ENCODE measurements around the gene MYOCOS. TPM values are rescaled to one million over a fixed set of nuclear protein-coding genes. Genes with fewer than 3 reads are reported as not detected.

MYOCOS gene
- total RNA-seq, 1 donor from 2014 or later = not detected

- no peak overlapping the region for H3K27ac Mint-ChIP-seq
- TF ChIP-seq, protein P1, sequence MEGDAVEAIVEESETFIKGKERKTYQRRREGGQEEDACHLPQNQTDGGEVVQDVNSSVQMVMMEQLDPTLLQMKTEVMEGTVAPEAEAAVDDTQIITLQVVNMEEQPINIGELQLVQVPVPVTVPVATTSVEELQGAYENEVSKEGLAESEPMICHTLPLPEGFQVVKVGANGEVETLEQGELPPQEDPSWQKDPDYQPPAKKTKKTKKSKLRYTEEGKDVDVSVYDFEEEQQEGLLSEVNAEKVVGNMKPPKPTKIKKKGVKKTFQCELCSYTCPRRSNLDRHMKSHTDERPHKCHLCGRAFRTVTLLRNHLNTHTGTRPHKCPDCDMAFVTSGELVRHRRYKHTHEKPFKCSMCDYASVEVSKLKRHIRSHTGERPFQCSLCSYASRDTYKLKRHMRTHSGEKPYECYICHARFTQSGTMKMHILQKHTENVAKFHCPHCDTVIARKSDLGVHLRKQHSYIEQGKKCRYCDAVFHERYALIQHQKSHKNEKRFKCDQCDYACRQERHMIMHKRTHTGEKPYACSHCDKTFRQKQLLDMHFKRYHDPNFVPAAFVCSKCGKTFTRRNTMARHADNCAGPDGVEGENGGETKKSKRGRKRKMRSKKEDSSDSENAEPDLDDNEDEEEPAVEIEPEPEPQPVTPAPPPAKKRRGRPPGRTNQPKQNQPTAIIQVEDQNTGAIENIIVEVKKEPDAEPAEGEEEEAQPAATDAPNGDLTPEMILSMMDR (IDR thresholded peaks at IDR 0.05; ENCODE audit: unreplicated experiment) = no peak
- H3K27me3 Mint-ChIP-seq = no peaks in the 10 kb centered on the region
- no peaks in the 10 kb centered on the region for H3K4me1 Mint-ChIP-seq (ENCODE audit: low read depth)
- H3K36me3 Mint-ChIP-seq (ENCODE audit: insufficient read depth) = no peaks in the 10 kb centered on the region
- H3K9me3 Mint-ChIP-seq (ENCODE audit: low read depth) = no peaks in the 10 kb centered on the region
- H3K4me3 Mint-ChIP-seq (ENCODE audit: low read depth) = no peak overlapping the region
- no peak for DNase-seq (ENCODE audit: low spot score, unreplicated experiment)
Measured at GRCh38 chr1:171636141-171636540, 14.1 kb downstream of the MYOCOS start.

- Mint-ChIP-seq H3K4me1 (ENCODE audit: low read depth) (peaks cover 4% of the 10 kb centered on the region), H3K27me3 (peaks cover 3% of the 10 kb centered on the region), H3K9me3 (ENCODE audit: low read depth) (no peaks in the 10 kb centered on the region), H3K4me3 (ENCODE audit: low read depth) (no peak overlapping the region), H3K36me3 (ENCODE audit: insufficient read depth) (no peaks in the 10 kb centered on the region), H3K27ac (no peak overlapping the region)
- TF ChIP-seq, protein P1 (IDR thresholded peaks at IDR 0.05; ENCODE audit: unreplicated experiment) = no peak
- DNase-seq (ENCODE audit: low spot score, unreplicated experiment) = no peak
Measured at GRCh38 chr1:171637928-171638576, 16.0 kb downstream of the MYOCOS start.

- H3K36me3 Mint-ChIP-seq (ENCODE audit: insufficient read depth) = no peaks in the 10 kb centered on the region
- DNase-seq (ENCODE audit: low spot score, unreplicated experiment) = no peak
- H3K4me1 Mint-ChIP-seq (ENCODE audit: low read depth) = peaks cover 4% of the 10 kb centered on the region
- H3K9me3 Mint-ChIP-seq (ENCODE audit: low read depth) = no peaks in the 10 kb centered on the region
- H3K27ac Mint-ChIP-seq = no peak overlapping the region
- H3K27me3 Mint-ChIP-seq = peaks cover 3% of the 10 kb centered on the region
- TF ChIP-seq, protein P1 (IDR thresholded peaks at IDR 0.05; ENCODE audit: unreplicated experiment) = no peak
- H3K4me3 Mint-ChIP-seq (ENCODE audit: low read depth) = no peak overlapping the region
Measured at GRCh38 chr1:171640225-171640624, 18.2 kb downstream of the MYOCOS start.

DNA sequence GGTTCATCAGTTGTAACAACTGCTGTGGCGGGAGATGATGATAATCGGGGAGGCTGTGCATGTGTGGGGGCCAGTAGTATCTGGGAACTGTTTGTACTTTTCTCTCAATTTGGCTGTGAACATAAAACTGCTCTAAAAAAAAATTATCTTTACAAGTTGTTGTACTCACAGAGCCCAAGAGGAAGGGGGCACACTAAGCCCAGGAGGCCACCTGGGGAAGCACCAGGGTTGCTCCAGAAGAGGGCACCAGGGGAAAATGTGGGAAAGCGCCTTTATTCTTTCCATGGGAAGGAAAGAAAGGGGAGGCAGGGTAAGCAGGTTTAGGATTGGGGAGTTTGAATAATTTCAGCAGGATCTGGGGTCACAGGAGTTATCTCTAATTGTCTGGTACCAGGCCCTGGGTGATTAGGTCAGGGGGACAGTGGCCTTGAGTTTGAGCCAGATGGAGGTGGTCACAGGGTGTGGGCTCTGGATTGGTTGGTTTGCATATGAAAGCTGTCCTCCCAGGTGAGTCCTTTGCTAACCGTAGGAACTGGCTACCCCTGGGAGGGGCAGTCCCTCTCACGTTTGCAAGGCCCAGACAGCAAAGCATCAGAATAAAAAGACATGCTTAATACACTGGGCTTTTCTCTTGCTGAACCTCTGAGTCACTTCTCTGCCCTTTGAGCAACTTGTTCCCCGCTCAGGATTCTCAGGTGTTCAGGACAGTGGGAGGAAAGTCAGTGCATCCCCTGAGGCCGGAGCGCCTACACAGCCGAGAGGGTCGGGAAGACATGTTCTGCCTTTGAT, 19.2 kb downstream of the MYOCOS start:
- TF ChIP-seq, protein P1 (IDR thresholded peaks at IDR 0.05; ENCODE audit: unreplicated experiment) = no peak
- H3K4me3 Mint-ChIP-seq (ENCODE audit: low read depth) = no peak overlapping the region

DNA sequence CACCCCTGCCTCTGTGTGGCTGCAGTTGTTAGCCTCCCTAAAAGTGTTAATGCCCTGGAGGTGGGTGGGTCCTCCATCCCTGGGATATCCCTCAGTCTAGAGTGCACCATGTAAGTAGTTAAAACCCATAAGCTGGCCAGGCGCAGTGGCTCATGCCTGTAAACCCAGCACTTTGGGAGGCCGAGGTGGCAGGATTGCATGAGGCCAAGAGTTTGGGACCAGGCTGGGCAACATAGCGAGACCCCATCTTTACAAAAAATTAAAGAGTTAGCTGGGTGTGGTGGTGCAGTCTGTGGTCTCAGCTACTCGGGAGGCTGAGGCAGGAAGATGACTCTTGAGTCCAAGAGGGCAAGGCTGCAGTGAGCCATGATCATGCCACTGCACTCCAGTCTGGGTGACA, 20.2 kb downstream of the MYOCOS start:
- no peak for DNase-seq (ENCODE audit: low spot score, unreplicated experiment)
- Mint-ChIP-seq H3K36me3 (ENCODE audit: insufficient read depth) (no peaks in the 10 kb centered on the region), H3K4me1 (ENCODE audit: low read depth) (peaks cover 4% of the 10 kb centered on the region), H3K4me3 (ENCODE audit: low read depth) (no peak overlapping the region), H3K9me3 (ENCODE audit: low read depth) (no peaks in the 10 kb centered on the region), H3K27ac (no peak overlapping the region), H3K27me3 (peaks cover 3% of the 10 kb centered on the region)
- TF ChIP-seq, protein P1 (IDR thresholded peaks at IDR 0.05; ENCODE audit: unreplicated experiment) = no peak

More for the DNA sequence above, 19.2 kb downstream of the MYOCOS start:
- Mint-ChIP-seq H3K36me3 (ENCODE audit: insufficient read depth) (no peaks in the 10 kb centered on the region), H3K9me3 (ENCODE audit: low read depth) (no peaks in the 10 kb centered on the region), H3K27me3 (peaks cover 3% of the 10 kb centered on the region), H3K27ac (no peak overlapping the region), H3K4me1 (ENCODE audit: low read depth) (peaks cover 4% of the 10 kb centered on the region)
- no peak for DNase-seq (ENCODE audit: low spot score, unreplicated experiment)
